Upper lobe of left lung (tissue), 4 donors: ENCODE measurements around the gene KPNA3.

Source experiments
- POLR2AphosphoS5 ChIP-seq, 2 donors: sonication (generic); formaldehyde crosslinking; IDR thresholded peaks; one replicate each; pipeline ENCODE4 v1.5.1; 2017; ENCODE audit warnings: antibody characterized with exemption in 2 of 2
- TF ChIP-seq, protein P1 (sequence below), 6 experiments: fragments of 450-650 bp in 4 of 6; fragments of 200-600 bp in 2 of 6; sonication (generic) in 2 of 6; IDR thresholded peaks; one replicate each; pipeline ENCODE4 v1.5.1; 2016 to 2019; ENCODE audit warnings: antibody characterized with exemption in 6 of 6

DNA sequence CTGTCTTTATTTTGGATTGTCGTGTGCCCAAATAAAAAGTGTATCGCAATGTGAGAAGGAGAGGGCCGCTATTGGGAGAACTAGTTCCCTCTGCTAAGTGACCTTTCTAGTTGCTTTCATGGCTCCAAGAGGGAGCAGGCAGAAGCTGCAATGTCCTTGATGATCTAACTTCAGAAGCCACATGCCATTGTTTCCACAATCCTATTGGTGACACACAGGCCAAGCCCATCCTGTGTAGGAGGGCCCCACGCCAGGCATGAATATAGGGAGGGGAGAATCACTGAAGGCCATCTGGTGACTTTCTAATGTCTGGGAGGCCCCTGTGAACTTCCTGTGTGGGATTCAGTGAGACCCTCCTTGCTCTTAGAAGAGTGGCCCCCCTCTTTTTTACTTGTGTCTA lies 47.8 kb upstream of the KPNA3 start:
- TF ChIP-seq, protein P1, sequence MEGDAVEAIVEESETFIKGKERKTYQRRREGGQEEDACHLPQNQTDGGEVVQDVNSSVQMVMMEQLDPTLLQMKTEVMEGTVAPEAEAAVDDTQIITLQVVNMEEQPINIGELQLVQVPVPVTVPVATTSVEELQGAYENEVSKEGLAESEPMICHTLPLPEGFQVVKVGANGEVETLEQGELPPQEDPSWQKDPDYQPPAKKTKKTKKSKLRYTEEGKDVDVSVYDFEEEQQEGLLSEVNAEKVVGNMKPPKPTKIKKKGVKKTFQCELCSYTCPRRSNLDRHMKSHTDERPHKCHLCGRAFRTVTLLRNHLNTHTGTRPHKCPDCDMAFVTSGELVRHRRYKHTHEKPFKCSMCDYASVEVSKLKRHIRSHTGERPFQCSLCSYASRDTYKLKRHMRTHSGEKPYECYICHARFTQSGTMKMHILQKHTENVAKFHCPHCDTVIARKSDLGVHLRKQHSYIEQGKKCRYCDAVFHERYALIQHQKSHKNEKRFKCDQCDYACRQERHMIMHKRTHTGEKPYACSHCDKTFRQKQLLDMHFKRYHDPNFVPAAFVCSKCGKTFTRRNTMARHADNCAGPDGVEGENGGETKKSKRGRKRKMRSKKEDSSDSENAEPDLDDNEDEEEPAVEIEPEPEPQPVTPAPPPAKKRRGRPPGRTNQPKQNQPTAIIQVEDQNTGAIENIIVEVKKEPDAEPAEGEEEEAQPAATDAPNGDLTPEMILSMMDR (IDR thresholded peaks at IDR 0.05) = no peak
- TF ChIP-seq POLR2AphosphoS5 (IDR thresholded peaks at IDR 0.05) = no peak
